MCF 10A (cell line): ENCODE measurements around the gene FAM227B. TPM values are rescaled to one million over a fixed set of nuclear protein-coding genes. Genes with fewer than 3 reads are reported as not detected.
A peak's percentile ranks its signal among the peaks of the same experiment; 100 is the strongest.
"Not testable (repeated sequence)": the region's sequence is repeated elsewhere in the genome, so short reads cannot be mapped to it uniquely, and the experiment has no call there.

ENCODE experiments used
- BruUV-seq: library from RNA; stranded (reverse); fragments of 400-500 nt; replicated peaks from 2 replicates; lab custom pipeline; 2021; lab: Mats Ljungman, UMichigan
- CTCF ChIA-PET: fragments of 300-600 bp; sonication (Branson Sonifier 250); formaldehyde crosslinking; extraction: SDS; loops from one replicate; lab custom pipeline; 2021; ENCODE audit warnings: antibody characterized with exemption, inconsistent platforms; lab: Yijun Ruan, JAX
- POLR2A ChIA-PET: fragments of 300-600, 350-650 bp; sonication (Branson Sonifier 250); formaldehyde crosslinking; extraction: SDS; loops from one replicate; lab custom pipeline; 2020; ENCODE audit warnings: antibody characterized with exemption, inconsistent platforms; lab: Yijun Ruan, JAX
- DNase-seq: peaks from one replicate; pipeline ENCODE4 v3.0.0-alpha.2; 2018; ENCODE audit not compliant: unreplicated experiment
- H3K27ac Mint-ChIP-seq: one replicate; pipeline ENCODE4 v1.8.0; 2022; ENCODE audit warnings: mild to moderate bottlenecking, low read depth, mixed read lengths; ENCODE audit not compliant: unreplicated experiment
- H3K27me3 Mint-ChIP-seq: one replicate; pipeline ENCODE4 v1.8.0; 2022; ENCODE audit warnings: mixed read lengths; ENCODE audit not compliant: insufficient read depth, unreplicated experiment
- H3K36me3 Mint-ChIP-seq: one replicate; pipeline ENCODE4 v1.8.0; 2022; ENCODE audit warnings: mild to moderate bottlenecking, moderate library complexity, mixed read lengths; ENCODE audit not compliant: insufficient read depth, unreplicated experiment
- H3K4me1 Mint-ChIP-seq: one replicate; pipeline ENCODE4 v1.8.0; 2022; ENCODE audit warnings: mixed read lengths; ENCODE audit not compliant: insufficient read depth, unreplicated experiment
- H3K4me3 Mint-ChIP-seq: one replicate; pipeline ENCODE4 v1.8.0; 2022; ENCODE audit warnings: mild to moderate bottlenecking, moderate library complexity, mixed read lengths; ENCODE audit not compliant: unreplicated experiment
- H3K9me3 Mint-ChIP-seq: one replicate; pipeline ENCODE4 v1.8.0; 2022; ENCODE audit warnings: mixed read lengths; ENCODE audit not compliant: unreplicated experiment
- intact Hi-C: fragments of 100-400 bp; cut with micrococcal nuclease; formaldehyde crosslinking; loops from 2 replicates; pipeline ENCODE4 v1.14.1; 2022
- total RNA-seq: library from RNA; stranded (reverse); gene quantifications from 2 replicates; pipeline ENCODE4 v1.2.3, GENCODE V29; 2022
- TF ChIP-seq, protein P1 (sequence below): fragments of 200-600 bp; IDR thresholded peaks from one replicate; pipeline ENCODE4 v1.8.0; 2022; ENCODE audit warnings: antibody characterized with exemption, mild to moderate bottlenecking; ENCODE audit not compliant: unreplicated experiment

FAM227B gene
- total RNA-seq, 1 experiment from 2014 or later, result 5.8 TPM

DNA sequence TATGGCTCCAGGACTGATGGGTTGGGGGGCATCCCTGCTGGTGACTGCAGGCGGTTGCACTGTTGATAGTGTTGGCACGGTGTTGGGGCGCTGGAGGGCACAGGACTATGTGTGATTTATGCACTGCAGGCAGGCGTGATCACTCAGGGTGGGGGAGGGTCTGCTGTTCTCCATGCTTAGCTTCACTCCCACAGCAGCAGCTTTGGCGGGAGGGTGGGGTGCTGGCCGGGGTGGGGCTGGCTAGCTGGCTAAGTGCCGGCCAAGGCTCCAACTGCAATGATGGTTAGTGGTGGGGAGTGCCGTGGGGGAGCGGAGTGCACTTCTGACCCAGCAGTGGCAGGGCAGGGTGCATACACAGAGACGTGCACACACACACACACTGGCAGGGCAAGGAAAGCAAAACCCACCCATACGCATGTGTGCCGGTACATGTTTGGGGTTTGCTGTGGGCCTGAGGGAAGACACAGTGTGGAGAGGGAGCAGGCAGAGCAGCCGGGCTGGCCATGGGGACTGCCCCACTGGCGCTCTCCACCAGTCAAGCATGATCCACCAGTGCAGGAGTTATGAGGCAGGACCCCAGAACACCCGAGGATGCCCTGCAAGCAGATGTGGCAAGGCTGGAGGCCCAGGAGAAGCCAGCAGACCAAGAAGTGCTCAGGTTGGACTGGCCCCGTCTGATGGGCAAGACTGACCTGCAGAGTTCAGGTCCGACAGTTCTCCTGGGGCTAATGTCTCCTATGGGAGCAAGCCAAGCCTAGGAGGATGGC lies 214.1 kb downstream of the FAM227B start:
- BruUV-seq, result no TSS peak
- TF ChIP-seq, protein P1, sequence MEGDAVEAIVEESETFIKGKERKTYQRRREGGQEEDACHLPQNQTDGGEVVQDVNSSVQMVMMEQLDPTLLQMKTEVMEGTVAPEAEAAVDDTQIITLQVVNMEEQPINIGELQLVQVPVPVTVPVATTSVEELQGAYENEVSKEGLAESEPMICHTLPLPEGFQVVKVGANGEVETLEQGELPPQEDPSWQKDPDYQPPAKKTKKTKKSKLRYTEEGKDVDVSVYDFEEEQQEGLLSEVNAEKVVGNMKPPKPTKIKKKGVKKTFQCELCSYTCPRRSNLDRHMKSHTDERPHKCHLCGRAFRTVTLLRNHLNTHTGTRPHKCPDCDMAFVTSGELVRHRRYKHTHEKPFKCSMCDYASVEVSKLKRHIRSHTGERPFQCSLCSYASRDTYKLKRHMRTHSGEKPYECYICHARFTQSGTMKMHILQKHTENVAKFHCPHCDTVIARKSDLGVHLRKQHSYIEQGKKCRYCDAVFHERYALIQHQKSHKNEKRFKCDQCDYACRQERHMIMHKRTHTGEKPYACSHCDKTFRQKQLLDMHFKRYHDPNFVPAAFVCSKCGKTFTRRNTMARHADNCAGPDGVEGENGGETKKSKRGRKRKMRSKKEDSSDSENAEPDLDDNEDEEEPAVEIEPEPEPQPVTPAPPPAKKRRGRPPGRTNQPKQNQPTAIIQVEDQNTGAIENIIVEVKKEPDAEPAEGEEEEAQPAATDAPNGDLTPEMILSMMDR, result no peak
- no peak overlapping the region for H3K4me3 Mint-ChIP-seq

GRCh38 chr15:49402515-49403296 lies 217.9 kb downstream of the FAM227B start:
- intact Hi-C loops, DNase-seq, CTCF ChIA-PET, H3K9me3 Mint-ChIP-seq, H3K27me3 Mint-ChIP-seq, BruUV-seq, H3K27ac Mint-ChIP-seq, H3K4me1 Mint-ChIP-seq, H3K36me3 Mint-ChIP-seq, H3K4me3 Mint-ChIP-seq: not testable (repeated sequence)
- POLR2A ChIA-PET, result interaction anchor here (0.6 to 0.7 kb wide), 3 partner anchors 20 to 808 kb away, joined by 3 read pairs; no protein-coding TSS in a partner anchor

More for the DNA sequence above, 214.1 kb downstream of the FAM227B start:
- no peak overlapping the region for H3K27ac Mint-ChIP-seq
- no peaks in the 10 kb centered on the region for H3K27me3 Mint-ChIP-seq
- H3K36me3 Mint-ChIP-seq, result no peaks in the 10 kb centered on the region
- ChIA-PET POLR2A (interaction anchor here (1.7 kb wide), 1 partner anchor 16 kb away, joined by 4 read pairs; the partner anchor contains the start of gene FGF7), CTCF (interaction anchor here (0.7 kb wide), 1 partner anchor 693 kb away, joined by 3 read pairs; no protein-coding TSS in a partner anchor)
- no peak for DNase-seq
- H3K4me1 Mint-ChIP-seq, result no peaks in the 10 kb centered on the region
- intact Hi-C loops, result no loop called here
- H3K9me3 Mint-ChIP-seq, result no peaks in the 10 kb centered on the region

- ChIA-PET CTCF (interaction anchor here (1.0 kb wide), 1 partner anchor 35 kb away, joined by 4 read pairs; the partner anchor contains the start of gene FGF7), POLR2A (no interaction called here)
- Mint-ChIP-seq H3K36me3 (no peaks in the 10 kb centered on the region), H3K9me3 (no peaks in the 10 kb centered on the region), H3K4me3 (no peak overlapping the region), H3K27me3 (no peaks in the 10 kb centered on the region), H3K27ac (no peak overlapping the region), H3K4me1 (peaks cover 6% of the 10 kb centered on the region)
- DNase-seq, result no peak
- TF ChIP-seq, protein P1, result no peak
- intact Hi-C loops, result no loop called here
- no TSS peak for BruUV-seq
These were observed 233.1 kb downstream of the FAM227B start for GRCh38 chr15:49387471-49387870.

GRCh38 chr15:49383266-49383665 lies 237.4 kb downstream of the FAM227B start:
- intact Hi-C loops, result no loop called here
- POLR2A ChIA-PET, result no interaction called here
- no TSS peak for BruUV-seq
- Mint-ChIP-seq H3K9me3 (no peaks in the 10 kb centered on the region), H3K36me3 (no peaks in the 10 kb centered on the region), H3K4me1 (peaks cover 6% of the 10 kb centered on the region), H3K27me3 (no peaks in the 10 kb centered on the region), H3K27ac (no peak overlapping the region), H3K4me3 (no peak overlapping the region)
- CTCF ChIA-PET, result no interaction called here
- DNase-seq, result peak; percentile 53
- TF ChIP-seq, protein P1, result no peak
